Osteoblast (primary cell): ENCODE data around the gene CARMIL1. TPM values are rescaled to one million over a fixed set of nuclear protein-coding genes. Genes with fewer than 3 reads are reported as not detected.

Source experiments
- DNase-seq: peaks from one replicate; pipeline ENCODE4 v3.0.0; 2011; ENCODE audit warnings: low spot score, mixed read lengths; ENCODE audit not compliant: insufficient read length; ENCODE audit errors: missing footprints
- H2AFZ ChIP-seq: 2 replicates; pipeline ENCODE4 v1.6.0; 2011; ENCODE audit warnings: mild to moderate bottlenecking, low read length
- H3K27ac ChIP-seq: 2 replicates; pipeline ENCODE4 v1.5.1; 2011; ENCODE audit warnings: mild to moderate bottlenecking, low read depth, low read length, moderate library complexity
- H3K27me3 ChIP-seq: 2 replicates; pipeline ENCODE4 v1.6.0; 2012; ENCODE audit warnings: mild to moderate bottlenecking, control low read depth, inconsistent platforms, low read length, moderate library complexity; ENCODE audit not compliant: insufficient read depth
- H3K36me3 ChIP-seq: 2 replicates; pipeline ENCODE4 v1.5.1; 2011; ENCODE audit warnings: mild to moderate bottlenecking, low read length, control low read depth, moderate library complexity; ENCODE audit not compliant: insufficient read depth
- H3K4me1 ChIP-seq: 2 replicates; pipeline ENCODE4 v1.5.1; 2011; ENCODE audit warnings: mild to moderate bottlenecking, low read length, control low read depth, moderate library complexity; ENCODE audit not compliant: insufficient read depth
- H3K4me2 ChIP-seq: 2 replicates; pipeline ENCODE4 v1.6.0; 2011; ENCODE audit warnings: mild to moderate bottlenecking, low read length; ENCODE audit not compliant: insufficient read depth
- H3K4me3 ChIP-seq: fragments of 200-600 bp; sonication (generic); 3 replicates; pipeline ENCODE4 v1.5.1; 2012; ENCODE audit warnings: mild to moderate bottlenecking, low read length, inconsistent platforms; ENCODE audit not compliant: insufficient read depth
- H3K79me2 ChIP-seq: 2 replicates; pipeline ENCODE4 v1.6.0; 2012; ENCODE audit warnings: mild to moderate bottlenecking, low read length, control low read depth, inconsistent platforms; ENCODE audit not compliant: insufficient read depth
- H3K9me3 ChIP-seq: 2 replicates; pipeline ENCODE4 v1.5.1; 2011; ENCODE audit warnings: low read depth, low read length, control low read depth
- H4K20me1 ChIP-seq: 2 replicates; pipeline ENCODE4 v1.6.0; 2012; ENCODE audit warnings: mild to moderate bottlenecking, low read length, control low read depth; ENCODE audit not compliant: insufficient read depth
- CTCF ChIP-seq: IDR thresholded peaks from 2 replicates; pipeline ENCODE4 v1.5.1; 2011; ENCODE audit warnings: mild to moderate bottlenecking, low read depth, low read length, moderate library complexity; ENCODE audit errors: extremely low read depth
- total RNA-seq: library from RNA; depleted of rRNA; stranded (reverse); fragments of >200 nt; gene quantifications from 2 replicates; pipeline ENCODE4 v1.2.3, GENCODE V29; 2012

CARMIL1 gene
- total RNA-seq, 1 donor = 25.7 TPM

DNA sequence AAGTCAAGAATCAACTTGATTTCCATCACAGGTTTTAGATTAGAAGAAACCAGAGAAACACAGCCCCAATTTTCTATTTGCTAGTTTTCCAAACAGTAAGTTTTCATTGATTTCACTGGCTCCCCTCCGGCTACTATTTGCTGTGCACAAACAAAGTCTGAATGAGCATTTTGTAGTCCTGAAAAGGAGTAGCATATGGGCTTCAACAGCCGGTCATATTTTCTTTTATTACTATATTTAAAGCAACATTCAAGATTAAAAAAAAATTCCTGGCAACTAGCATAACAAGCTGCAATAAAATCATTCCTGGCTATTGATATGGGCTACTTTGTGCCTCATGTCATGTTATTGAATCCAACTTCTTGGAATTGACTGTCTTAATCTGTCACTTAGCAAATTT, 48.3 kb downstream of the CARMIL1 start:
- DNase-seq = no peak
- TF ChIP-seq CTCF = no peak
- Histone ChIP-seq H3K4me1 (peaks cover 10% of the 10 kb centered on the region), H3K79me2 (peaks cover 4% of the 10 kb centered on the region), H3K4me2 (no peak overlapping the region), H3K9me3 (no peaks in the 10 kb centered on the region), H3K36me3 (no peaks in the 10 kb centered on the region), H2AFZ (no peak overlapping the region), H3K4me3 (no peak overlapping the region), H4K20me1 (no peaks in the 10 kb centered on the region), H3K27ac (no peak overlapping the region), H3K27me3 (no peaks in the 10 kb centered on the region)

- H3K79me2 ChIP-seq = peaks cover 8% of the 10 kb centered on the region
- H4K20me1 ChIP-seq = no peaks in the 10 kb centered on the region
- peaks cover 6% of the 10 kb centered on the region for H3K4me1 ChIP-seq
- H3K4me2 ChIP-seq = no peak overlapping the region
- H2AFZ ChIP-seq = no peak overlapping the region
- no peaks in the 10 kb centered on the region for H3K36me3 ChIP-seq
- no peak for DNase-seq
- H3K27ac ChIP-seq = no peak overlapping the region
- no peak overlapping the region for H3K4me3 ChIP-seq
- H3K27me3 ChIP-seq = no peaks in the 10 kb centered on the region
- TF ChIP-seq CTCF = no peak
- no peaks in the 10 kb centered on the region for H3K9me3 ChIP-seq
Measured at GRCh38 chr6:25329161-25329817, 50.1 kb downstream of the CARMIL1 start.

- Histone ChIP-seq H3K27me3 (no peaks in the 10 kb centered on the region), H3K4me3 (no peak overlapping the region), H3K36me3 (no peaks in the 10 kb centered on the region), H3K9me3 (no peaks in the 10 kb centered on the region), H3K79me2 (peaks cover 8% of the 10 kb centered on the region), H3K4me2 (no peak overlapping the region), H2AFZ (no peak overlapping the region), H3K4me1 (peaks cover 6% of the 10 kb centered on the region), H4K20me1 (no peaks in the 10 kb centered on the region), H3K27ac (no peak overlapping the region)
- DNase-seq = no peak
- TF ChIP-seq CTCF = no peak
Measured at GRCh38 chr6:25329982-25330381, 50.8 kb downstream of the CARMIL1 start.

DNA sequence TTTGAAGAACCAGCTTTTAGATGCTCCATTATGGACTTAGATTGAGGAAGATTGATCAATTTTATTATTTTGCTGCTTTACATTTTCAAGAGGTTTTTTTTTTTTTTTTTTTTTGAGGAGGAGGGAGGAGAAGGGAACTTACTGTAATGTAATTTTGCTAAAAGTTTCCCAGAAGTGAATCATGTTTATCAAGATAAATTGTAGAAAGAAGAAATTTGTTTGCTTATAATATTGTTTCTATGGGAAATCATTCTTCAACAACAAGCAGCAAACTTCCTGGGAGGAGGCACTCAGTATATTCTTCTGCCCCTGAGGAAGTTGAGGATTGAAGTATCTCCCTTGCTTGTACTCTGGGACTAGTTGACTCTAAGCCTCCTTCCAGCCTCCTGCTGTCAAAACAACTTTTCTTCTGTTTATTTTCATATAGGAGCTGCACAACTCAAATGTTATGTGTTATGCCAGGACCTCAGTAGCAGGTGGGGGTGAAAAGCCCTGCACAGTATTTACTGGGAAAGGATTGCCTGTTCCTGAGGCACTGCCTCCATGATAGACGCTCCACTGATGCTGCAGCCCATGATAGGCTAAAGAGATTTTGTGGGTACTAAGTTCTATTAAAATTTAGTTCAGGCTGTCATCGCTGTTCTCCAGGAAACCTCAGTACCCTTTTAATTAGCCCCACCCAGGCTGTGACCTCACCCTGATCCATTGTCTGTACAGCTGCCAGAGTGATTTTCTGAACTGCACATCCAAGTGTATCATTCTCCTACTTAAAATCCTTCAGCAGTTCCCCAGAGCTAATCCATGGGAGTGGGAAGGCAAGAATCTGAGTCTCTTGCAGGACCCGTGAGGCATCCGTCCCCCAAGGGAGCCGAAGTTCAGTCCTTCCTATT, 51.9 kb downstream of the CARMIL1 start:
- peaks cover 6% of the 10 kb centered on the region for H3K4me1 ChIP-seq
- H3K27ac ChIP-seq = no peak overlapping the region

More for the DNA sequence above, 51.9 kb downstream of the CARMIL1 start:
- Histone ChIP-seq H3K36me3 (no peaks in the 10 kb centered on the region), H3K4me2 (no peak overlapping the region), H3K4me3 (no peak overlapping the region), H2AFZ (no peak overlapping the region), H3K79me2 (peaks cover 8% of the 10 kb centered on the region), H3K27me3 (no peaks in the 10 kb centered on the region), H3K9me3 (no peaks in the 10 kb centered on the region), H4K20me1 (no peaks in the 10 kb centered on the region)
- no peak for DNase-seq
- TF ChIP-seq CTCF = no peak
